DOHH2 (cell line): Measurements from ENCODE around the gene DNAJB4.

Source experiments
- H3F3A ChIP-seq: fragments of 200-600 bp; sonication (generic), shearing (Covaris generic); 2 replicates; pipeline ENCODE4 v1.6.0; 2016; ENCODE audit warnings: antibody characterized with exemption, mild to moderate bottlenecking; ENCODE audit not compliant: control insufficient read depth, insufficient read depth
- H3K27ac ChIP-seq: fragments of 200-600 bp; sonication (generic); 2 replicates; pipeline ENCODE4 v1.5.1; 2014; ENCODE audit warnings: low read depth, mild to moderate bottlenecking, low read length, moderate library complexity
- H3K27me3 ChIP-seq: fragments of 200-600 bp; sonication (generic); 2 replicates; pipeline ENCODE4 v1.6.1; 2014; ENCODE audit warnings: mild to moderate bottlenecking, low read length, mixed read lengths; ENCODE audit not compliant: control insufficient read depth
- H3K36me3 ChIP-seq: fragments of 200-600 bp; sonication (generic); 2 replicates; pipeline ENCODE4 v1.6.1; 2014; ENCODE audit warnings: mild to moderate bottlenecking, low read length, moderate library complexity, mixed read lengths; ENCODE audit not compliant: control insufficient read depth
- H3K4me1 ChIP-seq: fragments of 200-600 bp; sonication (generic); 2 replicates; pipeline ENCODE4 v1.6.1; 2014; ENCODE audit warnings: mild to moderate bottlenecking, low read length, mixed read lengths; ENCODE audit not compliant: control insufficient read depth
- H3K4me2 ChIP-seq: fragments of 200-600 bp; sonication (generic); 2 replicates; pipeline ENCODE4 v1.6.0; 2014; ENCODE audit warnings: mild to moderate bottlenecking, low read length, moderate library complexity
- H3K4me3 ChIP-seq: fragments of 200-600 bp; sonication (generic); 2 replicates; pipeline ENCODE4 v1.5.1; 2014; ENCODE audit warnings: mild to moderate bottlenecking, low read length, mixed read lengths
- H3K79me2 ChIP-seq: fragments of 200-600 bp; sonication (generic); 2 replicates; pipeline ENCODE4 v1.6.1; 2014; ENCODE audit warnings: mild to moderate bottlenecking, low read length, mixed read lengths; ENCODE audit not compliant: control insufficient read depth
- H3K9me2 ChIP-seq: fragments of 200-600 bp; sonication (generic); replicated peaks from 2 replicates; pipeline ENCODE4 v1.6.1; 2014; ENCODE audit warnings: mild to moderate bottlenecking, low read length, mixed read lengths; ENCODE audit not compliant: control insufficient read depth
- H3K9me3 ChIP-seq: fragments of 200-600 bp; sonication (generic); 2 replicates; pipeline ENCODE4 v1.6.1; 2014; ENCODE audit warnings: antibody characterized with exemption, low read length, mixed read lengths; ENCODE audit not compliant: control insufficient read depth, insufficient read depth
- H4K20me1 ChIP-seq: fragments of 200-600 bp; sonication (generic); 2 replicates; pipeline ENCODE4 v1.6.0; 2014; ENCODE audit warnings: low read depth, mild to moderate bottlenecking, antibody characterized with exemption, low read length, moderate library complexity; ENCODE audit not compliant: control insufficient read depth, insufficient read depth
- EZH2phosphoT487 ChIP-seq: fragments of 200-600 bp; sonication (generic); IDR thresholded peaks from 2 replicates; pipeline ENCODE4 v1.6.1; 2017; ENCODE audit warnings: borderline replicate concordance, mild to moderate bottlenecking, antibody characterized with exemption, low read length, moderate library complexity, mixed read lengths
- TF ChIP-seq, protein P1 (sequence below): fragments of 200-600 bp; sonication (generic); IDR thresholded peaks from one replicate; pipeline ENCODE4 v1.5.1; 2014; ENCODE audit warnings: antibody characterized with exemption, mild to moderate bottlenecking, low read depth, low read length; ENCODE audit not compliant: poor library complexity, severe bottlenecking

Gene DNAJB4

DNA sequence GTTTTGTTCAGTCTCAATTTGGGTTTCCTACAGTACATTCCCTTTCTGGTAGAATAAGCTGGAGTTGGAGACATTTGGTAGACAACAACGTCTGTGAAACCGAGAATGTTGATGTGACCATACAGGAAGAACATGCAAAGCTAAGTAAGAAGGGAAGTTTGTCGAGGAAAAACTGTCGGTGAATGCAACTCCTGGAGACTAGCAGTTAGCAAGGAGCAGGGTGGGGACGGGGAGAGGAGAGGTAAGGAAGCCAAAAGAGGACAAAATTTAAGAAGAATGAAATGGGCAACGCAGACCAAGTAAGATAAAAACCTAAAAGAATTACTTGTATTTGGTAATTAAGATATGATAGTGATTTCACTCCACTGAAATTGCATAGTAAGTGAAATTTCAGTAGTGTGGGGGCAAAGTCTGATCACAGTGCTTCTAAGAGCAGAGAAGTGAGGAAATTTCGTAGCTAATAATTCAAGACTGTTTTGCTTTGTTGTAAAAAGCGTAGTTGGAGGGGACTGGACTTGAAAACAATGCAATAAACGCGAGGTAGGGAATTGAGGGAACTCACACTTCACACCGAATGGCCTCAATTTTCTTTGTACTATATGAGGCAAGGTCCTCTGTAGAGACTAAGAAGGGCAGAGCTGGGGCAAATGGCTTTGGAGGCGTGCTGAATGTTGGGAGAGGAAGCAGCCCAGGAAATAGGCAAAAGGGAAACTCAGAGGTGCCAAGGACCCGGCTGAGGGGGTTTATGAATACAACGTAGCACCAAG is 40.2 kb downstream of the DNAJB4 start:
- H3K9me2 ChIP-seq, result no peaks in the 10 kb centered on the region
- H3K79me2 ChIP-seq, result no peaks in the 10 kb centered on the region
- no peak overlapping the region for H3K27ac ChIP-seq
- H3F3A ChIP-seq, result no peaks in the 10 kb centered on the region
- no peak overlapping the region for H3K4me2 ChIP-seq
- H3K9me3 ChIP-seq, result no peaks in the 10 kb centered on the region
- H4K20me1 ChIP-seq, result no peaks in the 10 kb centered on the region
- H3K4me1 ChIP-seq, result no peaks in the 10 kb centered on the region
- H3K4me3 ChIP-seq, result no peak overlapping the region
- H3K27me3 ChIP-seq, result peaks cover 28% of the 10 kb centered on the region
- no peak for TF ChIP-seq EZH2phosphoT487
- TF ChIP-seq, protein P1, sequence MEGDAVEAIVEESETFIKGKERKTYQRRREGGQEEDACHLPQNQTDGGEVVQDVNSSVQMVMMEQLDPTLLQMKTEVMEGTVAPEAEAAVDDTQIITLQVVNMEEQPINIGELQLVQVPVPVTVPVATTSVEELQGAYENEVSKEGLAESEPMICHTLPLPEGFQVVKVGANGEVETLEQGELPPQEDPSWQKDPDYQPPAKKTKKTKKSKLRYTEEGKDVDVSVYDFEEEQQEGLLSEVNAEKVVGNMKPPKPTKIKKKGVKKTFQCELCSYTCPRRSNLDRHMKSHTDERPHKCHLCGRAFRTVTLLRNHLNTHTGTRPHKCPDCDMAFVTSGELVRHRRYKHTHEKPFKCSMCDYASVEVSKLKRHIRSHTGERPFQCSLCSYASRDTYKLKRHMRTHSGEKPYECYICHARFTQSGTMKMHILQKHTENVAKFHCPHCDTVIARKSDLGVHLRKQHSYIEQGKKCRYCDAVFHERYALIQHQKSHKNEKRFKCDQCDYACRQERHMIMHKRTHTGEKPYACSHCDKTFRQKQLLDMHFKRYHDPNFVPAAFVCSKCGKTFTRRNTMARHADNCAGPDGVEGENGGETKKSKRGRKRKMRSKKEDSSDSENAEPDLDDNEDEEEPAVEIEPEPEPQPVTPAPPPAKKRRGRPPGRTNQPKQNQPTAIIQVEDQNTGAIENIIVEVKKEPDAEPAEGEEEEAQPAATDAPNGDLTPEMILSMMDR, result no peak
- no peaks in the 10 kb centered on the region for H3K36me3 ChIP-seq

DNA sequence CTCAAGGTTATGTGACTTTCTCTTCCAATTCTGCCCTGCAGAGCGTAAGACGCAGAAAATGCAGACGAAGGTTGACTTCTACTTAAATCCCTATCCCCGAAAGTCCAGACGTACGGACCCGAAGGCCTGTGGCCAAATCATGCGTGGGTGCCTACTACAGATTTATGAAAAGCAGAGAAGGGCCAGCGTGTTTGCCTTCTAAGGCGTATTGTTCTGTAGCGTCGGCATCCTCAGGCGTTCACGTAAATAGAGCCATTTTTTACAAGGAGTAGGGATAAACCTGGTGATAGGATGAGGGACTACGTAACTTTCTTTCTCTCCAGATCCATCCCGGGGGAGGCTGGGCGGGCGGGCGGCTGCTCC is 40.8 kb downstream of the DNAJB4 start:
- no peaks in the 10 kb centered on the region for H3K9me3 ChIP-seq
- H3F3A ChIP-seq, result no peaks in the 10 kb centered on the region
- H3K27me3 ChIP-seq, result peaks cover 28% of the 10 kb centered on the region
- H3K4me2 ChIP-seq, result no peak overlapping the region
- H3K79me2 ChIP-seq, result no peaks in the 10 kb centered on the region
- no peak for TF ChIP-seq EZH2phosphoT487
- H3K4me1 ChIP-seq, result no peaks in the 10 kb centered on the region
- H3K4me3 ChIP-seq, result no peak overlapping the region
- no peaks in the 10 kb centered on the region for H3K36me3 ChIP-seq
- no peak overlapping the region for H3K27ac ChIP-seq
- H3K9me2 ChIP-seq, result no peaks in the 10 kb centered on the region
- H4K20me1 ChIP-seq, result no peaks in the 10 kb centered on the region

DNA sequence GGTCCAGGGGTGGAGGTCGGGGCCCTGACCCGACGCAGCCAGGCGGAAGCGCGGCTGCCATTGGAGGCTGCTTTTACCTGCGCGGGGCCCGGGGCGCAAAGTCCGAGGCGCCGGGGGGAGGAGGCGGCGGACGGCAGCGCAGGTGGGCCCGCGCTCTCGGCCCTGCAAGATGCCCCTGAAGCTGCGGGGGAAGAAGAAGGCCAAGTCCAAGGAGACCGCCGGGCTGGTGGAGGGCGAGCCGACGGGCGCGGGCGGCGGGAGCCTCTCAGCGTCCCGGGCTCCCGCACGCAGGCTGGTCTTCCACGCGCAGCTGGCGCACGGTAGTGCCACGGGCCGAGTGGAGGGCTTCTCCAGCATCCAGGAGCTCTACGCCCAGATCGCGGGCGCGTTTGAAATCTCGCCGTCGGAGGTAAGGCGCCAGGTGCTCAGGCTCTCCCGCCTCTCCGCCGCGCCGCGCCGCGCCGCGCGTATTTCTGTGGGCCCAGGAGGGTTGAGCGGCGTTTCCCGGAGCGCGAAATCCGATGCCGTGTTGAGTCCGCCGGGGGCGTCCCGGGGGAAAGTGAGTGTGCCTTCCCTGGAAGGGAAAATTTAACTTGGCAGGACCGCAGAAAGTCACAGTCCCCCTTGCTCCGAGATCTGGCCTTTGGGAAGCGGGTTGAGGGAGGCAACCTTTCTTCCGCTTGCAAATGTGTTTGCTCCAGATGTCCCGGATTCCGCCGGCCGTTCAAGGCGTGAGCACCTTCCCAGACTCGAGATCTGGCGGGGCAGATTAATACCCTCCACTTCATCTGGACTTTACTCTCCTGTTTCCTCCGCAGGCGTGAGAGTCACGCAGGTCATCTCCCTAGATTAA is 41.4 kb downstream of the DNAJB4 start, which contains the start of gene GIPC2:
Gene GIPC2 (plus strand): TSS at position 41 of the 853 bp plus-strand sequence. CDS start 129 bp downstream, at position 170.
- H3K27ac ChIP-seq, result no peak within 1 kb of the TSS
- H3F3A ChIP-seq, result no peaks in the 10 kb centered on the region
- peaks cover 28% of the 10 kb centered on the region for H3K27me3 ChIP-seq
- H3K79me2 ChIP-seq, result no peaks in the 10 kb centered on the region
- no peaks in the 10 kb centered on the region for H3K9me3 ChIP-seq
- H3K4me3 ChIP-seq, result no peak within 1 kb of the TSS
- no peaks in the 10 kb centered on the region for H3K4me1 ChIP-seq
- no peak for TF ChIP-seq EZH2phosphoT487
- TF ChIP-seq, protein P1, result no peak
- no peaks in the 10 kb centered on the region for H4K20me1 ChIP-seq
- no peaks in the 10 kb centered on the region for H3K9me2 ChIP-seq
- H3K4me2 ChIP-seq, result no peak within 1 kb of the TSS
- no peaks in the 10 kb centered on the region for H3K36me3 ChIP-seq

DNA sequence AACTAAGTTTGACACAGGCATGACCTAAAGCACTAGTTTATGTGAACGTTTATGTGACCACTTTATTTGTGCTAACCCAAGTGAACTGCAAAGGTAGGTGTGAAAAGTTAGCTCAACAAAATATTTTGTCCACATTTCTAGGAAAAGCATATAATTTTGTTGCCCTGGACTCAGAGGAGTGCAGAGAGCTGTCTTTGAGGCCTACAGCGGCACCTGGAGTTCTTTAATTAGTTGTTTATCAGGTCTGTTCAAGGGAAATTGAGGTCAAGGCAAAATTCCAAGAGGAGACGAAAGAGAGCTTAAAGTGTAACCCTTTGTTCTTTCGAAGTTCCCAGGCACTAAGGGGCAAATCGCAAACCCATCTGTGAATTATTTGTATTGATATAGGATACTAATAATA is 42.4 kb downstream of the DNAJB4 start:
- Histone ChIP-seq H4K20me1 (no peaks in the 10 kb centered on the region), H3K27me3 (peaks cover 28% of the 10 kb centered on the region), H3F3A (no peaks in the 10 kb centered on the region), H3K4me3 (no peak overlapping the region), H3K4me1 (no peaks in the 10 kb centered on the region), H3K36me3 (no peaks in the 10 kb centered on the region), H3K27ac (no peak overlapping the region), H3K4me2 (no peak overlapping the region), H3K9me2 (no peaks in the 10 kb centered on the region), H3K9me3 (no peaks in the 10 kb centered on the region), H3K79me2 (no peaks in the 10 kb centered on the region)
- TF ChIP-seq, protein P1, result no peak
